Mesenteric fat pad (tissue), 1 donor: ENCODE measurements around the gene BBS2. TPM values are rescaled to one million over a fixed set of nuclear protein-coding genes. Genes with fewer than 3 reads are reported as not detected.

ENCODE experiments used
- DNase-seq: peaks from one replicate; pipeline ENCODE4 v3.0.0-alpha.2; 2020; ENCODE audit warnings: low spot score
- total RNA-seq: library from RNA; stranded (reverse); fragmentation: NEBNext Ultra II Directional; extraction: Animal tissue kit (Norgen Biotek cat#: 25700); gene quantifications from one replicate; pipeline ENCODE4 v1.2.1, GENCODE V29; 2021
- donor health status: DM: yes; HTN: yes; CAD: no.

BBS2 gene
- total RNA-seq, 1 donor from 2014 or later, result 24.9 TPM

GRCh38 chr16:56478281-56479049 lies 41.4 kb downstream of the BBS2 start:
- DNase-seq, result no peak

GRCh38 chr16:56477096-56477878 lies 42.5 kb downstream of the BBS2 start:
- DNase-seq, result no peak

- DNase-seq, result no peak
Measured at GRCh38 chr16:56475201-56475600, 44.6 kb downstream of the BBS2 start.

GRCh38 chr16:56470666-56471065 lies 49.2 kb downstream of the BBS2 start:
- no peak for DNase-seq

- no peak for DNase-seq
Measured at GRCh38 chr16:56470232-56470631, 49.6 kb downstream of the BBS2 start.

- DNase-seq, result no peak
Measured at GRCh38 chr16:56469748-56470147, 50.1 kb downstream of the BBS2 start.

GRCh38 chr16:56468800-56469199 lies 51.0 kb downstream of the BBS2 start:
- no peak for DNase-seq

GRCh38 chr16:56466344-56466743 lies 53.5 kb downstream of the BBS2 start:
- DNase-seq, result no peak

GRCh38 chr16:56463153-56463552 lies 56.7 kb downstream of the BBS2 start:
- no peak for DNase-seq

GRCh38 chr16:56462064-56462796 lies 57.6 kb downstream of the BBS2 start:
- DNase-seq, result no peak

GRCh38 chr16:56460101-56460500 lies 59.7 kb downstream of the BBS2 start:
- no peak for DNase-seq

- no peak for DNase-seq
Measured at GRCh38 chr16:56457927-56458470, 61.8 kb downstream of the BBS2 start.

GRCh38 chr16:56451753-56452689 lies 67.8 kb downstream of the BBS2 start:
- DNase-seq, result no peak

- DNase-seq, result peak; percentile 96
Measured at GRCh38 chr16:56450986-56451752, 68.7 kb downstream of the BBS2 start, which contains the start of the genes NUDT21 and OGFOD1. NUDT21 (minus strand) TSS chr16:56451332; CDS start chr16:56451202, 130 bp downstream. OGFOD1 (plus strand) TSS chr16:56451554; CDS start chr16:56451613, 59 bp downstream.

GRCh38 chr16:56450275-56450985 lies 69.4 kb downstream of the BBS2 start:
- no peak for DNase-seq

- no peak for DNase-seq
Measured at GRCh38 chr16:56448005-56448404, 71.8 kb downstream of the BBS2 start.

GRCh38 chr16:56447286-56447685 lies 72.5 kb downstream of the BBS2 start:
- DNase-seq, result no peak

- DNase-seq, result no peak
Measured at GRCh38 chr16:56438038-56438437, 81.8 kb downstream of the BBS2 start.

GRCh38 chr16:56436258-56436657 lies 83.6 kb downstream of the BBS2 start:
- no peak for DNase-seq
